AG09319 (cell line): ENCODE results near the gene CD44.

Experiments
- DNase-seq: peaks from one replicate; pipeline ENCODE4 v3.0.0-alpha.2; 2010; ENCODE audit warnings: low read depth; ENCODE audit errors: extremely low read depth
- TF ChIP-seq, protein P1 (sequence below): IDR thresholded peaks from 2 replicates; pipeline ENCODE4 v1.5.1; 2011; ENCODE audit warnings: low read depth, mild to moderate bottlenecking, inconsistent platforms, low read length, moderate library complexity

Gene CD44

DNA sequence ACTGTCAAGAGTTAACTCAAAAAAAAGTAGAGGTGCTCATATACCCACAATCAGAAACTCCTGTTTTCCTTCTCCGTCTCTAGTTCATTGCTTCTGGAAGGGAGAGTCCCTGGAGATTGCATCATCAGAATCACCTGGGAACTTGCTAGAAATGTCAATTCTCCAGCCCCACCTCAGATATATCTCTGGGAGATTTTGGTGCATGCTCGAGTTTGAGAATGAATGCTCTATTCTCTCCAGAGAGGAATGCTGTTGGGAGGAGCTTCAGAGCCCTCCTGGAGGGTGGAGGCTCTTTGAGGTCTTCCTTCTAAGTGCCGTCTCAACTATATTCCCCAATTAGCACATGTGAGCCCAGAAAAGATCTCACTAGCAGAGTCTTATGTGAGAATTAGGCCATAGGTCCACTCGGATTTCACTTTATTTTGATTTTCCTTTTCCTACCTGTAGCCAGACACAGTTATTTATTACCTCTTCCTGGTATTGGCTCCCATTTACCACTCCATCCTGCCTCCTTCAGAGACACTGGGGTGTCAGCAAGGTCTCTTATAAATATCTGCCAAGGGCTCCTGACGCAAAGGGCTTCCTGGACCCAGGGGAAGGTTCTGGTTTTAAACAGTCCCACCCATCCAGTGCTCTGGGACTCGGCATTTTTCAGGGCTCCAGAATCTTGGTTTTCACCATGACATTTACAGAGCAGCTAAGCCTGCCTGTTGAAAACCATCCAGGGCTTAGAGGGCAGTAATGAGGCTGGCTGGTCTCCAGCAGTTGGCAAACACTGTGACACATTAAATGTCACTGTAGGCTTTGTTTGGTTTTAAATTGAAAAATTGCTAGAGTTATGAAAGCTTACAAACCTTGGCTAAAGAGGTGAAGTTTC lies 136.2 kb downstream of the CD44 start:
- no peak for DNase-seq

DNA sequence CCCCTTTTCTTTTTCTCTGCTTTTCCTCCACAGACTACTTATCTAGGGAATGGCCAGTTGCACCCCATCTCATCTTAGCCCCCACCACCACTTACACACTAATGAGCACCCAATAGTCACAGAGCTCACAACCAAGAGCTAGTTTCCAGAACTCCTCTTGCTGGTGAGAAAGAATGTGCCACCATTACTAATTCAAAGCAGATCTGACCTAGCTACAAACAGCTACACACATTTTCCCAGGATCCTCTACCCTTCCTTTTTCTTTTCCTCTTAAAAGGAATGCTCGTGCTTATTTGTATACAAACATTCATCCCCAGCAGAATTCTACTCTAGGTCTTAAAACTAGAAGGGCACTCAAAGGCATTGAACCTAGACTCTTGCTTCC lies 136.8 kb downstream of the CD44 start:
- TF ChIP-seq, protein P1, sequence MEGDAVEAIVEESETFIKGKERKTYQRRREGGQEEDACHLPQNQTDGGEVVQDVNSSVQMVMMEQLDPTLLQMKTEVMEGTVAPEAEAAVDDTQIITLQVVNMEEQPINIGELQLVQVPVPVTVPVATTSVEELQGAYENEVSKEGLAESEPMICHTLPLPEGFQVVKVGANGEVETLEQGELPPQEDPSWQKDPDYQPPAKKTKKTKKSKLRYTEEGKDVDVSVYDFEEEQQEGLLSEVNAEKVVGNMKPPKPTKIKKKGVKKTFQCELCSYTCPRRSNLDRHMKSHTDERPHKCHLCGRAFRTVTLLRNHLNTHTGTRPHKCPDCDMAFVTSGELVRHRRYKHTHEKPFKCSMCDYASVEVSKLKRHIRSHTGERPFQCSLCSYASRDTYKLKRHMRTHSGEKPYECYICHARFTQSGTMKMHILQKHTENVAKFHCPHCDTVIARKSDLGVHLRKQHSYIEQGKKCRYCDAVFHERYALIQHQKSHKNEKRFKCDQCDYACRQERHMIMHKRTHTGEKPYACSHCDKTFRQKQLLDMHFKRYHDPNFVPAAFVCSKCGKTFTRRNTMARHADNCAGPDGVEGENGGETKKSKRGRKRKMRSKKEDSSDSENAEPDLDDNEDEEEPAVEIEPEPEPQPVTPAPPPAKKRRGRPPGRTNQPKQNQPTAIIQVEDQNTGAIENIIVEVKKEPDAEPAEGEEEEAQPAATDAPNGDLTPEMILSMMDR = no peak
- no peak for DNase-seq

More for the DNA sequence above, 136.2 kb downstream of the CD44 start:
- TF ChIP-seq, protein P1 = no peak; the same call in none of the 2 replicates

DNA sequence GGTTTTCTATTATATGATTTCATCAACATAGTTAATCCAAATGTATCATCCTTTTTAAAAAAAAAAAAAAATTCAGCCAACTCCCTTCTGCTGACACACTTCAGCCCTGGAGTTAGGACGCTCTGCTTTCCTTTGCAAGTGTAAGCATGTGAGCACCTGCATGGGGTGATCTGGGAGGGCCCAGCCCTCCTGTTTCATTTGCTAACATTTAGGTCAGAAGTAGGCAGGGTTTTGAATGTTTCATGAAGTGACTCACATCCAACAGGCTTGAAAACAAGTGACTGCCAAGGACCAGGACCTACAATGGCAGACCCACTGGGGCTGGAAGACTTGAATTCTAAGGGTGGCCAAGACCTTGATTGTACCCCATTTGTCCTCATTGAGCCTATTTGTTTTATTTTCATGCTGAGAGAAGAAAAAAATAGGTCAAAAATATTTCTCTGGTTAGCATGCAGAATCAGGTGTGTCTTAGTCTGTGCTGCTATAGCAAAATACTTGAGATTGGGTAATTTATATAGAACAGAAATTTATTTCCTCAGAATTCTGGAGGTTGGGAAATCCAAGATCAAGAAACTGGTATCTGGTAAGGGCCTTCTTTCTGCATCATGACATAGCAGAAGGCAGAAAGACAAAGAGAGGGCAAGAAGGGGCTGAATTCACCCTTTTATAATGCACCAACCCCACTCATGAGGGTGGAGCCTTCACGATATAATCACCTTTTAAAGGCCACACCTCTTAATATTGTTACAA lies 137.6 kb downstream of the CD44 start:
- DNase-seq = no peak
- TF ChIP-seq, protein P1 = no peak

DNA sequence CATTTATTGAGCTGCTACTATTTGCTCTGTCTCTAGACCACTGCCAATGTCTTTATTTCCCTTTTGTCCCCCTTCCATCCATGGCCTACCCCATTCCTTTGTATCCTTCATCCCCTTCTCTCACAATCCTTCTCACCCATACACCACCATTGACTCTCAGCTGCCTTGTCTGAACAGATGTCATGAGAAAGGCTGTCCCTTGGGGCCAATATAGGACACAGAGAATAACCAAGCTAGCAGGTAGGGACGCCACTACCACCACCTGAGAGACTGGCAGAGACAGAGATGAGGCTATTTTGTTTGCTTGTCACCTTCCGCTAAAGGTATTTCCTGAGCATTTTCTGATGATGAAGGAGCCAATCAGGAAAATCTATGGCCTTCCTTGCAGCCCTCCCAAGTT lies 138.9 kb downstream of the CD44 start:
- no peak for DNase-seq
- TF ChIP-seq, protein P1 = no peak

DNA sequence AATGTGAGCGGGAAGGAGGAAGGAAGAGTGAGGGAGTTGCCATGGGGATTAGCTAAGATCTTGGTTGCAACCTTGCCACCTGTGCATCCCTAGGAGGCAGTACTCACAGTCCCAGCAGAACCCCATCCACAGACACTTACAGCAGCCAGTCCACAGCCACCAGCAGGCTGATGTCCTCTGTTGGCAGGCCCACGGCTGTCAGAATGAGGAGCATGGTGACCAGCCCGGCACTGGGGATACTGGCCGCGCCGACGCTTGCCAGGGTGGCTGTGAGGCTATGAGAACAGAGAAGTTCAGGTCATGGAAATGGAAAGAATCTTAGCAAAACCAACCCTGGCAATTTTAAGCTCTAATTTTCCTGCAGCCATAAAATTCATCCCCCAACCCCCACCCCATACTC lies 141.8 kb downstream of the CD44 start:
- DNase-seq = no peak
- TF ChIP-seq, protein P1 = no peak

DNA sequence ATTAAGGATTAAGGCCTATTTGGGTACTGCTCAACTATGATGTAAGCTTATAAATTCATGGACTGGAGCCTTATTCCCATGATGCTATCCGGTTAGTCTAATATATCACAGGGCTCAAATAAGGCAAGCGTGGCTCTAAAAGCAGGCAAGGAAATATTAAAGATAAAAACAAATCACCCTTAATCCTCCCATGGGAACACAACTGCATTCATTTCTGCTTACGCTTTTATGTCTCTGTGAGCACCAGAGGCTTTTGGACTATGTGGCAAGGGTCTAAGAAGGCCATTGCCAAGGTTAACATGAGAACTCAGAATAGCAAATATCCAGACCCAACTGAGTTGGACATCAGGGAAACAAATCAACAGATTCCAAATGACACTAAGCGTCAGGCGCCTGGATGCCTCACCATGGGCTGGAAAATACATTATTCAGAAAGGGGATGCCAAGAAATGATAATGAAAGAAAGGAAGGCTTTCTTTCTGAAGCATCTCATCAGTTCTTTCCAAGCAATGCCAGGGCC lies 142.3 kb downstream of the CD44 start:
- TF ChIP-seq, protein P1 = no peak

More for the DNA sequence above, 142.3 kb downstream of the CD44 start:
- DNase-seq = no peak
